HG02678 (cell line): ENCODE data around the gene KLF8.

Experiments
- ATAC-seq: cut with Tn5 transposase; IDR thresholded peaks from one replicate; pipeline ENCODE4 v1.9.1; 2021; ENCODE audit warnings: mild to moderate bottlenecking, moderate library complexity; ENCODE audit not compliant: unreplicated experiment

The KLF8 gene

GRCh38 chrX:56308726-56309125 is 76.6 kb downstream of the KLF8 start:
- no peak for ATAC-seq

- no peak for ATAC-seq
Observed at GRCh38 chrX:56309881-56310280, 77.7 kb downstream of the KLF8 start.

GRCh38 chrX:56310581-56310980 is 78.4 kb downstream of the KLF8 start:
- no peak for ATAC-seq

- no peak for ATAC-seq
Observed at GRCh38 chrX:56313308-56313707, 81.2 kb downstream of the KLF8 start.

- no peak for ATAC-seq
Observed at GRCh38 chrX:56314334-56314733, 82.2 kb downstream of the KLF8 start.

- no peak for ATAC-seq
Observed at GRCh38 chrX:56318076-56318475, 85.9 kb downstream of the KLF8 start.

- ATAC-seq = no peak
Observed at GRCh38 chrX:56319165-56319564, 87.0 kb downstream of the KLF8 start.
